ENCODE data around the gene LAMC3. TPM values are rescaled to one million over a fixed set of nuclear protein-coding genes. Genes with fewer than 3 reads are reported as not detected.

LAMC3 gene
- total and polyA plus RNA-seq, 9 of the 15 experiments (the other 6 are each of a cell fraction or from before 2014, with no cell fraction given): 0.10 TPM; not detected in 8

- FAIRE-seq: no peak
- in situ Hi-C loops (cut with MboI): no loop called here
- CTCF ChIA-PET (ENCODE audit: low intra/inter-chr PET ratio): no interaction called here
These were observed 8.1 kb downstream of the LAMC3 start for GRCh38 chr9:131017067-131017466.

More at GRCh38 chr9:131017067-131017466, 8.1 kb downstream of the LAMC3 start:
- Histone ChIP-seq H4K20me1 (replicated peaks; ENCODE audit: control insufficient read depth, insufficient read depth, low read length) (peaks cover 51% of the 10 kb centered on the region), H3K4me1 (replicated peaks in 1 of 2; ENCODE audit: control insufficient read depth in 2 of 2, insufficient read depth in 2 of 2, low read length in 2 of 2) (peaks cover 2 to 25% of the 10 kb centered on the region in 2 experiments; a peak in 3 of 5 replicates), H3K79me2 (ENCODE audit: control insufficient read depth, insufficient read depth, low read length) (no peaks in the 10 kb centered on the region), H3K4me3 (no peak overlapping the region), H3K9me1 (ENCODE audit: control insufficient read depth, insufficient read depth, low read length) (peaks cover 15% of the 10 kb centered on the region), H3K9me3 (replicated peaks; ENCODE audit: control insufficient read depth, insufficient read depth, low read depth, low read length) (0 out of 2 replicates have a peak, but pooled peaks cover 4% of the 10 kb centered on the region), H3K27ac (ENCODE audit: extremely low read depth, low read depth, low read length) (no peak overlapping the region), H3K9ac (ENCODE audit: insufficient read depth in 1 of 2, low read depth in 2 of 2, low read length in 2 of 2) (peak overlapping the region in 1 of 2 experiments; percentile 14; a peak in 1 of 4 replicates), H3K4me2 (ENCODE audit: insufficient read depth, low read length) (no peak overlapping the region), H3K27me3 (ENCODE audit: control insufficient read depth in 2 of 2, insufficient read depth in 2 of 2, low read length in 2 of 2) (peaks cover 91 to 97% of the 10 kb centered on the region in 2 experiments), H2AFZ (ENCODE audit: low read depth, low read length) (no peak overlapping the region), H3K36me3 (ENCODE audit: control insufficient read depth, insufficient read depth, low read length) (no peaks in the 10 kb centered on the region)
- POLR2A ChIA-PET: interaction anchor here (0.9 to 5.4 kb wide), 10 partner anchors 9 to 112 kb away, joined by 3 to 54 read pairs (median 8); no protein-coding TSS in a partner anchor
- DNase-seq (ENCODE audit: extremely low read depth in 1 of 4, low spot score in 3 of 4) (peak in 3 of 4 experiments; percentile 57 to 70 (median 63)), ATAC-seq (no peak)
- TF ChIP-seq PPARD (CRISPR knock-in tag; IDR thresholded peaks at IDR 0.05) (no peak), E2F8 (IDR thresholded peaks at IDR 0.05; ENCODE audit: low read depth, partially characterized antibody) (no peak), PATZ1 (CRISPR knock-in tag; IDR thresholded peaks at IDR 0.05; ENCODE audit: borderline replicate concordance) (no peak), SMARCE1 (IDR thresholded peaks at IDR 0.05) (no peak), DACH1 (IDR thresholded peaks at IDR 0.05; ENCODE audit: partially characterized antibody) (no peak), ZNF133 (CRISPR knock-in tag; IDR thresholded peaks at IDR 0.05) (no peak), ZNF253 (CRISPR knock-in tag; conservative IDR thresholded peaks at IDR 0.05) (no peak), NONO (IDR thresholded peaks at IDR 0.05; ENCODE audit: low read depth in 2 of 2, low read length in 1 of 2) (no peak), TFAP4 (CRISPR knock-in tag; IDR thresholded peaks at IDR 0.05; ENCODE audit: borderline replicate concordance) (no peak), RUNX1 (IDR thresholded peaks at IDR 0.05; ENCODE audit: low read depth) (no peak), DMBX1 (CRISPR knock-in tag; IDR thresholded peaks at IDR 0.05; ENCODE audit: borderline replicate concordance) (no peak)
- BruUV-seq (replicated peaks): no TSS peak
- intact Hi-C loops (cut with micrococcal nuclease): loop anchor here (2.0 kb wide), 1 partner anchor 30 kb away; no protein-coding TSS in a partner anchor
- WGBS (ENCODE audit: insufficient coverage, low coverage, missing lambda C conversion rate): 18% methylated on average over 21 of the region's 21 CpGs

Measured in K562 (cell line).